Activated CD8-positive, alpha-beta memory T cell treated with anti-CD3 and anti-CD28 coated beads, Interleukin-2, amount 10 ng/mL, durations not matched to agents 7 days and 5 days (primary cell): ENCODE measurements around the gene COX17. TPM values are rescaled to one million over a fixed set of nuclear protein-coding genes. Genes with fewer than 3 reads are reported as not detected.

Experiments
- total RNA-seq, 2 experiments: library from RNA; stranded (reverse); gene quantifications; one replicate each; pipeline ENCODE4 v1.2.3, GENCODE V29; 2021

COX17 gene
- total RNA-seq, 2 experiments from 2014 or later: 66.6 to 80.7 TPM

Other genes with a start within 250 kb of the COX17 start
- 10 to 100 TPM; 35.2 to 42.6 TPM for gene TMEM39A, start 213.8 kb downstream of the COX17 start, total RNA-seq
- gene POGLUT1, start 208.4 kb downstream of the COX17 start, total RNA-seq: 10 to 100 TPM; 26.6 to 29.5 TPM
- 10 to 100 TPM; 69.8 to 82.8 TPM for gene TIMMDC1, start 178.9 kb downstream of the COX17 start, total RNA-seq
- gene CD80, start 117.8 kb downstream of the COX17 start, total RNA-seq: 10 to 100 TPM; 22.5 to 47.0 TPM
- gene ADPRH, start 97.9 kb downstream of the COX17 start, total RNA-seq: 10 to 100 TPM in 1 of 2 experiments, 1 to 10 TPM in 1; 6.1 to 19.3 TPM
- under 1 TPM in 1 of 2 experiments, not detected in 1; 0.68 TPM for gene PLA1A, start 79.5 kb downstream of the COX17 start, total RNA-seq
- 1 to 10 TPM; 2.3 to 3.1 TPM for gene POPDC2, start 16.8 kb downstream of the COX17 start, total RNA-seq
- gene CFAP91, start 25.6 kb upstream of the COX17 start, total RNA-seq: under 1 TPM in 1 of 2 experiments, not detected in 1; 0.30 TPM
- gene NR1I2, start 104.7 kb upstream of the COX17 start, total RNA-seq: under 1 TPM; 0.26 to 0.35 TPM